Sigmoid colon (tissue), 7 donors: ENCODE data around the gene ATXN7. TPM values are rescaled to one million over a fixed set of nuclear protein-coding genes. Genes with fewer than 3 reads are reported as not detected.

Experiments used
- DNase-seq: peaks from one replicate; pipeline ENCODE4 v3.0.0-alpha.2; 2019
- H3K27ac ChIP-seq, 4 donors: fragments of 200-600 bp; sonication (generic); one replicate each; pipeline ENCODE4 v1.5.1; 2016 to 2019; ENCODE audit warnings: mild to moderate bottlenecking in 1 of 4
- H3K27me3 ChIP-seq, 3 donors: fragments of 200-600 bp; sonication (generic); one replicate each; pipeline ENCODE4 v1.5.1; 2019; ENCODE audit warnings: mild to moderate bottlenecking in 1 of 3
- H3K36me3 ChIP-seq, 4 donors: fragments of 200-600 bp; sonication (generic); one replicate each; pipeline ENCODE4 v1.5.1; 2016 to 2019
- H3K4me1 ChIP-seq, 4 donors: fragments of 200-600 bp; sonication (generic); one replicate each; pipeline ENCODE4 v1.5.1; 2017 to 2019
- H3K4me3 ChIP-seq, 4 donors: fragments of 200-600 bp; sonication (generic); one replicate each; pipeline ENCODE4 v1.5.1; 2017 to 2019; ENCODE audit warnings: mild to moderate bottlenecking in 2 of 4, moderate library complexity in 1 of 4
- H3K9me3 ChIP-seq, 4 donors: fragments of 200-600 bp in 3 of 4; sonication (generic) in 3 of 4; one replicate each; pipeline versions ENCODE4 v1.5.1 to v1.6.1; 2013 to 2019
- CTCF ChIP-seq, 4 experiments: fragments of 450-650 bp in 3 of 4; fragments of 200-600 bp in 1 of 4; IDR thresholded peaks; one replicate each; pipeline ENCODE4 v1.5.1; 2016 to 2019; ENCODE audit warnings: antibody characterized with exemption in 4 of 4, mild to moderate bottlenecking in 3 of 4, moderate library complexity in 2 of 4
- EP300 ChIP-seq, 4 donors: sonication (generic); formaldehyde crosslinking; IDR thresholded peaks; one replicate each; pipeline ENCODE4 v1.6.1; 2017; ENCODE audit warnings: antibody characterized with exemption in 4 of 4
- POLR2A ChIP-seq, 2 donors: fragments of 450-650 bp; IDR thresholded peaks; one replicate each; pipeline ENCODE4 v1.6.1; 2016; ENCODE audit warnings: antibody characterized with exemption in 2 of 2, mild to moderate bottlenecking in 2 of 2, moderate library complexity in 2 of 2
- POLR2AphosphoS5 ChIP-seq, 4 donors: sonication (generic); formaldehyde crosslinking; IDR thresholded peaks; one replicate each; pipeline ENCODE4 v1.6.1; 2017; ENCODE audit warnings: antibody characterized with exemption in 4 of 4
- WGBS, 2 donors: extraction: QIAGEN DNeasy Blood & Tissue Kit; methylation state at CpG; one replicate each; pipeline ENCODE4 v1.1.7; 2013; 5-methylcytosine and 5-hydroxymethylcytosine counted together
- intact Hi-C: fragments of 100-400 bp; cut with DNase I; formaldehyde crosslinking; loops from one replicate; pipeline ENCODE4 v1.15.1; 2023
- polyA plus RNA-seq, 3 donors: library from polyadenylated mRNA; stranded (reverse); fragments of 200-250 nt; gene quantifications; one replicate each; pipeline ENCODE4 v1.2.3, GENCODE V29; 2013
- total RNA-seq, 4 donors: library from RNA; depleted of rRNA; stranded (reverse); fragments of >200 nt; gene quantifications; one replicate each; pipeline ENCODE4 v1.1.0, GENCODE V29; 2016
- donor health status: healthy with polysubstance abuse.
- donor health status: Bipolar disorder and iron deficiency.
- donor health status: healthy.

The ATXN7 gene
- total and polyA plus RNA-seq, 7 donors: 2.1 to 32.7 (median 17.8) TPM

- no peak overlapping the region for H3K27ac ChIP-seq
- no peaks in the 10 kb centered on the region for H3K27me3 ChIP-seq
- H3K4me3 ChIP-seq: no peak overlapping the region
- intact Hi-C loops: no loop called here
- no peaks in the 10 kb centered on the region for H3K9me3 ChIP-seq
- peaks cover 0 to 1% (median 0%) of the 10 kb centered on the region in 4 donors for H3K36me3 ChIP-seq
- H3K4me1 ChIP-seq: peaks cover 0 to 31% (median 28%) of the 10 kb centered on the region in 4 donors
- no peak for DNase-seq
- 94 to 96% methylated on average over 4 of the region's 4 CpGs for WGBS, 2 donors
- TF ChIP-seq CTCF (IDR thresholded peaks at IDR 0.05) (no peak), POLR2AphosphoS5 (IDR thresholded peaks at IDR 0.05) (no peak), POLR2A (IDR thresholded peaks at IDR 0.05) (no peak), EP300 (IDR thresholded peaks at IDR 0.05) (no peak)
Observed at GRCh38 chr3:63910001-63910400, 46.3 kb downstream of the ATXN7 start.

- TF ChIP-seq CTCF (IDR thresholded peaks at IDR 0.05) (no peak), POLR2A (IDR thresholded peaks at IDR 0.05) (no peak), EP300 (IDR thresholded peaks at IDR 0.05) (no peak), POLR2AphosphoS5 (IDR thresholded peaks at IDR 0.05) (no peak)
- peak overlapping the region; percentile 97 to 99 (median 98) for H3K27ac ChIP-seq
- H3K4me3 ChIP-seq: peak overlapping the region in 1 of 4 donors; percentile 93
Observed at GRCh38 chr3:63910891-63911290, 47.2 kb downstream of the ATXN7 start.

GRCh38 chr3:63911509-63911872 is 47.8 kb downstream of the ATXN7 start:
- Histone ChIP-seq H3K36me3 (peaks cover 0 to 12% (median 0%) of the 10 kb centered on the region in 4 donors), H3K27me3 (no peaks in the 10 kb centered on the region), H3K9me3 (no peaks in the 10 kb centered on the region), H3K4me3 (peak overlapping the region; percentile 44 to 93 (median 76)), H3K27ac (peak overlapping the region; percentile 97 to 99 (median 98)), H3K4me1 (peaks cover 0 to 33% (median 28%) of the 10 kb centered on the region in 4 donors)
- intact Hi-C loops: loop anchor here (1.0 kb wide), 1 partner anchor 47 kb away; no protein-coding TSS in a partner anchor
- 0% methylated on average over 18 of the region's 18 CpGs for WGBS, 2 donors
- DNase-seq: no peak
- TF ChIP-seq EP300 (IDR thresholded peaks at IDR 0.05) (no peak), POLR2A (IDR thresholded peaks at IDR 0.05) (no peak), CTCF (IDR thresholded peaks at IDR 0.05) (no peak), POLR2AphosphoS5 (IDR thresholded peaks at IDR 0.05) (no peak)

More at GRCh38 chr3:63910891-63911290, 47.2 kb downstream of the ATXN7 start:
- intact Hi-C loops: loop anchor here (1.0 kb wide), 1 partner anchor 47 kb away; no protein-coding TSS in a partner anchor
- Histone ChIP-seq H3K4me1 (peaks cover 0 to 33% (median 28%) of the 10 kb centered on the region in 4 donors), H3K27me3 (no peaks in the 10 kb centered on the region), H3K36me3 (peaks cover 0 to 6% (median 0%) of the 10 kb centered on the region in 4 donors), H3K9me3 (no peaks in the 10 kb centered on the region)
- WGBS, 2 donors: 18 to 42% methylated on average over 1 of the region's 1 CpG
- no peak for DNase-seq

GRCh38 chr3:63911873-63912767 is 48.5 kb downstream of the ATXN7 start, which contains the start of gene SCAANT1:
TSS of gene SCAANT1 (minus strand) at chr3:63912383.
- H3K27me3 ChIP-seq: no peaks in the 10 kb centered on the region
- H3K4me1 ChIP-seq: peaks cover 0 to 33% (median 28%) of the 10 kb centered on the region in 4 donors
- peak within 1 kb of the TSS; percentile 97 to 99 (median 98) for H3K27ac ChIP-seq
- DNase-seq: peak; percentile 97
- H3K36me3 ChIP-seq: peaks cover 0 to 18% (median 0%) of the 10 kb centered on the region in 4 donors
- H3K4me3 ChIP-seq: peak within 1 kb of the TSS; percentile 44 to 93 (median 76)
- no peaks in the 10 kb centered on the region for H3K9me3 ChIP-seq
- intact Hi-C loops: loop anchor here (1.0 to 2.0 kb wide), 2 partner anchors 48 to 49 kb away; no protein-coding TSS in a partner anchor
- peak in 1 of 4 experiments; percentile 10 for TF ChIP-seq CTCF (IDR thresholded peaks at IDR 0.05)
- TF ChIP-seq POLR2AphosphoS5 (IDR thresholded peaks at IDR 0.05): peak; percentile 57 to 85 (median 73)
- TF ChIP-seq POLR2A (IDR thresholded peaks at IDR 0.05): peak; percentile 36 to 50
- TF ChIP-seq EP300 (IDR thresholded peaks at IDR 0.05): peak in 1 of 4 donors; percentile 28
- WGBS, 2 donors: 0 to 1% methylated on average over 115 of the region's 115 CpGs
